Astrocyte of the hippocampus (primary cell): ENCODE measurements around the gene FOXF2.
"Not testable (repeated sequence)": the region's sequence is repeated elsewhere in the genome, so short reads cannot be mapped to it uniquely, and the experiment has no call there.

ENCODE experiments used
- DNase-seq: peaks from one replicate; pipeline ENCODE4 v3.0.0; 2011; ENCODE audit warnings: low read depth, low spot score

FOXF2 gene

GRCh38 chr6:1389369-1390132 lies at the start of gene FOXF2:
FOXF2 (plus strand) TSS chr6:1389576; CDS start chr6:1389948, 372 bp downstream.
- peak; percentile 22 for DNase-seq

- peak; percentile 16 for DNase-seq
Observed at GRCh38 chr6:1346101-1346500, 43.3 kb upstream of the FOXF2 start.

DNA sequence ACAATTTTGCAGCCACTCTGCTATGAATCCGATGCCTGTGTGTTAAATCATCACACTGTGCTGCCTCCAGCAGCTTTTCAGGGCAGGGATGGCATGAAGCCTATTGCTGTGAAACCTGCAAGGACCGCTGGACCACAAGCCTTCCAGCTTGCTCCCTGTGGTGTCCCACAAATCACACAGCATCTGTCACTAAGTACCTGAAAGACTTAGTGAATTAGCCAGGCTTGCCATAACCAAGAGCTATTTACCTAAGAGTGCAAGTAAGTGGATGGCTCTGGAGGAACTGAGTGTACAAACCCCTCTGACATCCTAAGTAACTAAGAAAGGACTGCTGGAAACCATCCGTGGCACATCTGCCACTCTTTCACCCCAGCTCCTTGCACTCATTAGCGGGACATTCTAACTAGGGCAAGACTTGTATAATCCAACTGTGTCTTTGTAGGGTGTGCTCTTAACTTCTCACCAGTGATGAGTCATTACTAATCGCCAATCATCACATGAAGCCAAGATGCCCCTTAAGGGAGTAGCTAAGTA lies 42.8 kb upstream of the FOXF2 start:
- peak; percentile 57 for DNase-seq

DNA sequence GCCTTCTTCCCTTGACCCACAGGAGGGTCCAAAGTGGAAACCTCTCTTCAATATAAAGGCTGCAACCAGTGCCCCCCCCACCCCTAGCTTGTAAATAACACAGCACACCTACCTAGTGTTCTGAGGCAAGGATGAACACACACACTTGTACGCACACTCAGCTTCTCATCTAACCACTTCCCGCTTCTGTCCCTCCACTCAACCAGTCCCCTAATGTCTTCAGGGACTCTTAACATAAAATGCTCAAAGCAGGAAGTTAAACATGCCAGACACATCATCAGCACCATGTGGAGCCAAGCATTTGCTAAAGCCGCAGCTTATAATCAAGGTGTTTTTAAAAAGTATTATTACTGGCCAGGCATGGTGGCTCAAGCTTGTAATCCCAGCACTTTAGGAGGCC lies 42.2 kb upstream of the FOXF2 start:
- DNase-seq, result no peak

GRCh38 chr6:1348675-1349074 lies 40.7 kb upstream of the FOXF2 start:
- peak; percentile 20 for DNase-seq

- DNase-seq, result no peak
Observed at GRCh38 chr6:1349655-1350054, 39.7 kb upstream of the FOXF2 start.

DNA sequence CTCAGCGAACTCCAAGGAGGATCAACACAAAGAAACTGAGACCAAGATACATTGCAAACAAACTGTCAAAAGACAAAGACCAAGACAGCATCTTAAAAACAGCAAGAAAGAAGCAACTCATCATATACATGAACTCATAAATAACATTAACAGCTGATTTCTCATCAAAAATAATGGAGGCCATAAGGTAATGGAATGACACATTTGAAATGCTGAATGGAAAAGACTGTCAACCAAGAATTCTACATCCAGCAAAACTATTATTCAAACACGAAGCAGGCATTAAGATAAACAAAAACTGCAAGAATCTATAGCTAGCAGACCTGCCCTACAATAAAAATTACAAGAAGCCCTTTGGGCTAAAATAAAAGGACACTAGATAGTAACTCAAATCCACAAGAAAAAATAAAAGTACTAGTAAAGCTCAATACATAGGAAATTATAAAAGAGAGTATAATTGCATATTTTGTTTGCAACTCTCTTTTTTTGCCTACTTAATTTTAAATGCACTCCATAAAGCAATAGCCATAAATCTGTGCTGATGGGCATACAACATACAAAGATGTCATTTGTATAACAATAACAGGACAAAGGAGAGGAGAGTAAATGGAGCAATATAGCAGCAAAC lies 37.9 kb upstream of the FOXF2 start:
- no peak for DNase-seq

GRCh38 chr6:1355068-1355467 lies 34.3 kb upstream of the FOXF2 start:
- DNase-seq, result not testable (repeated sequence)

DNA sequence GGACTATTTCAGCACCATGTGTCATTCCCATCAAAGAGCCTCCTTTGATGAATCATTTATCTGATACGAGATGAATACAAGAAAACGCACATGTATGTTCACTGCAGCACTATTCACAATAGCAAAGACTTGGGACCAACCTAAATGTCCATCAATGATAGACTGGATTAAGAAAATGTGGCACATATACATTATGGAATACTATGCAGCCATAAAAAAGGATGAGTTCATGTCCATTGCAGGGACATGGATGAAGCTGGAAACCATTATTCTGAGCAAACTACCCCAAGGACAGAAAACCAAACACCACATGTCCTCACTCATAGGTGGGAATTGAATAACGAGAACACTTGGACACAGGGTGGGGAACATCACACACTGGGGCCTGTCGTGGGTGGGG lies 27.7 kb upstream of the FOXF2 start:
- DNase-seq, result not testable (repeated sequence)

- no peak for DNase-seq
Observed at GRCh38 chr6:1362643-1363042, 26.7 kb upstream of the FOXF2 start.

DNA sequence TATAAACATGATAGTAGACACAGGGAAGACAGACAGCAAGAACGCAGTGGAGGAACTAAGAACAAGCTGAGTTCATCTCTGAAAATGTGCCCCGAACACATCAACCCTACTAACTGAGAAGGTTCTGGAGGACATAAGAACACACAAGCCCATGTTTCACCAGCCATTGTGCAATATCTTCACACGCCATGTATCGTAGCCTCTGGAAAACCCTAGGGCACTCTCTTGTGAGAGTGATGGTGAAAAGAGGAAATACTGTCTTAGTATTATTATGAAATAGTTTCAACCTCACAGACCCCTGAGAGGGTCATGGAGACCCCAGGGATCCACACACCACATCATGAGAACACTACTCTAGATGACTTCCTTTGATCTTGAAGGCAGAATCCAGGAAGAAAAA lies 26.1 kb upstream of the FOXF2 start:
- DNase-seq, result no peak

GRCh38 chr6:1363729-1364572 lies 25.4 kb upstream of the FOXF2 start:
- no peak for DNase-seq

- no peak for DNase-seq
Observed at GRCh38 chr6:1364791-1365190, 24.6 kb upstream of the FOXF2 start.

DNA sequence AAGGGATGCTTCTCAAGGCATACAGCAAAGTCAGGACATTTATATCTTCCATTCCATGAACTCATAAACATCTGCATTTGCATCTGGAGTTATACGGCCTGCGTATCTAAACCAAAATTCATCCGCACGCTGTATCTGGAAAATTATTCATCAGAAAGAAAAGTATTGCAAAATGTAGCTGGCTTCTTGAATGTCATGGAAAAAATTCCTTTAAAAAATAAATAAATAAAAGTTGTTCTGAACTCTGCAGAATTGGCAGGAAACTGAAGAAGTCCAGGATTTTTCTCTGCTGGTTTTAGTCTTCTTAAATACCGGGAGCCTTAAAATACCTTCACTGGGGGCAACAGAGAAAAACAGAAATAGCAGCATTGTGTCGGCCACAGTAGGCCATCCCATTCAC lies 23.7 kb upstream of the FOXF2 start:
- no peak for DNase-seq

DNA sequence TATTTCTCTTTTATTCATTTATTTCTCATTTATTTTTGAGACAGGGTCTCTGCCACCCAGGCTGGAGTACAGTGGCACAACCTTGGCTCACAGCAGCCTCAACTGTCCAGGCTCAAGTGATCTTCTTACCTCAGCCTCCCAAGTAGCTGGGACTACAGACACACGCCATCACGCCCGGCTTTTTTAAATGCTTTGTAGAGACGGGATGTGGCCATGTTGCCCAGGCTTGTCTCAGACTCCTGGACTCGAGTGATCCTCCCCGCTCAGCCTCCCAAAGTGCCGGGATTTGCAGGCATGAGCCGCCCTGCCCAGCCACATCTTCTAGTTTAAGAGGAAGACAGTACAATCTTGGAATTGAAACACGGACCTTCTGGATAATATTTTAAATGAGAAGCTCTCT lies 21.6 kb upstream of the FOXF2 start:
- DNase-seq, result no peak

DNA sequence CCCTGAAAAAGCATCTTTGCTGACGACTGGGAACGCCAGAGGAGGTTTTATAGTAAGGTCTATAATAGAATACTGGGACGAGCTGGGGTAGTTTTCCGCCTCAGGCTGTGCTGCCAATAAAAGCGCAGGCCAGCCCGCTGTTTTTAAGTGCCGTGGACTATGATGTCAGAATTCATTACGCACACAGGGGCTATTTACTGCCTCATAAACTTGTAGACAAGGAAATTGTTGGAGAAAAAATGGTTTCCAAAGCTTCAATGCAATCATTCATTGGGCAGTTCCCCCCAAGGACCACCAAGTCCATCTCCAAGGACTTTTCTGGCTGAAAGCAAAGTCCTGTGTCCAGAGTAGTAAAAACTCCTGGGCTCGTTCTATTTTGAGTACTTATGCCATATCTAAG lies 20.4 kb upstream of the FOXF2 start:
- no peak for DNase-seq

- DNase-seq, result not testable (repeated sequence)
Observed at GRCh38 chr6:1369695-1370094, 19.7 kb upstream of the FOXF2 start.

DNA sequence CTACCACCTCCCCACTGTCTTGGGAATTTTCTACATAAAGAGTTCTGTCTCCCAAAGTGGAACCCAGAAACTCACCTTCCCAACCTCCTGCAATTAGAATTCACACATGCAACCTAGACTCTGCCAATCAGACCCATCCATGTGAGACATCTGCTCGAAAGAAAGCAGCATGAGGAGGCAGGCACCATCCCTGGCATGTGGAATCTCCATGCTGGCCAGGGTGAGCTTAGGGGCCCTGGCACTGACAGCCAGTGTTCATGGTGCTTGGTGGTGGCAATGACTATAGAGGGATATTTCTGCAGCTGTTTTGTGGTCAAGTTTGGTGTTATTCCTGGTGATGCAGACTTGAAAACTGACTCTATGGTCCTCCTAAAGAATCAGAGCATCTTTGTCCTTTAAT lies 17.4 kb upstream of the FOXF2 start:
- no peak for DNase-seq

DNA sequence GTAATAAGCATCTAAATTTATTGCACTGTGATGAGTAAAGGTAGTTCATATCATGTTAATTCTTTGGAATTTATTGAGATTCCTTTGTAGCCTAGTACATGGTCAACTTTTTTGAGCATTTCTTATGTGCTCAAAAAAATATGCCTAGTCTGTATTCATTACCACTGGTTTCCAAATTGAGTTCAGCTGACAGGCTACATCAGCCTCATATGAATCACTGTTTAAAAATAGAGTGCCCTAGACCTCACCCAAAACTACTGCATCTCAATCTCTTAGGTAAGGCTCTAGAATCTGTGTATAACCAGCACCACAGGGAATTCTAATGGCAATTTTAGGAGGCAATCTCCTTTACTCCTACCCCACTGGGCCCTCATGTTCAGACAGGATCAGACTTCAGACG lies 16.7 kb upstream of the FOXF2 start:
- DNase-seq, result no peak

GRCh38 chr6:1376653-1377052 lies 12.7 kb upstream of the FOXF2 start:
- DNase-seq, result no peak

DNA sequence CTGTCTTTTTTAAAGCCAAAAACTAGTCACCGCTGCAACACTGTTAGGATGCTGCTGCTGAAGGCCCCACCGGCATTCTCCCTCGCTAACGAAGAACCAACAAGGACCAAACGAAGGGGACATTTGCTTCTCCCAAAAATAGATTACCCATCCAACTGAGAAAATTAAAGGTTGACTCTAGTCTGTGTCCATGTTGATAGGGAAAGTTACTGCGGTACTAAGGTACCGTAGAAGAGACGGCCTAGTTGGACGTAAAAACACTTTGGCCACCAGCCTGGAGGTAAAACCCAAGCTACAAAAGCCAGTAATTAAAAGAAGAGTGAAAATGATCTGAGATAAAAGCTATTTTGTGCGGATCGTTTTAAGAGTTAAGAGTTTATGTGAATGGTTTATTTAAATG lies 11.8 kb upstream of the FOXF2 start:
- DNase-seq, result no peak
